Measurements from ENCODE around the gene AMFR.
"Not testable (repeated sequence)": the region's sequence is repeated elsewhere in the genome, so short reads cannot be mapped to it uniquely, and the experiment has no call there.

- not testable (repeated sequence) for TF ChIP-seq CTCF, POLR2A (IDR thresholded peaks at IDR 0.05)
Measured at GRCh38 chr16:56379044-56379443, 46.3 kb downstream of the AMFR start.

All from right lobe of liver (tissue), 4 donors.